ENCODE measurements around the gene RAMP2.
A peak's percentile ranks its signal among the peaks of the same experiment; 100 is the strongest.
"Not testable (repeated sequence)": the region's sequence is repeated elsewhere in the genome, so short reads cannot be mapped to it uniquely, and the experiment has no call there.

RAMP2 gene

DNA sequence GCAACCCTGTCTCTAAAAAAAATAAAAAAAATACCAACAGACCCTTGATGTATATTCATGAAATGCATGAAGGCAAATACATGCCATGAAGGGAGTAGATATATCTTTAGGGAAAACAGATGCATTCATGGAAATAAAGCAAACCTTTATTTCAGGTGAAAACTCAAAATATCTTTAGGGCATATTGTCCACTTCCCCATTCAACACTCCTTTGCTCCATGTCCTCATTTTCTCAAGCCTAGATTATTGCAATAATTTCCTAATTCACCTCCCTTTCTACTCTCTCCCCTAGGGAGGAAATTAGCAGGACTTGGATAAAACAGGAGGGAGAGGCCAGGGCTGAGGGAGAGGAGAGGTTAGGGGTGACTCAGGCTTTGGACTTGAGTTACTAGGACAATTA, 6.5 kb downstream of the RAMP2 start:
- DNase-seq (ENCODE audit: low spot score) = no peak
- in situ Hi-C loops (cut with MboI; ENCODE audit: low pct_unique_long_range_greater_than_20kb, low sequenced_read_pairs, unreplicated experiment) = loop anchor here (10.0 kb wide), 1 partner anchor 193 kb away; the partner anchor contains the start of gene PSMC3IP
- TF ChIP-seq, protein P1, sequence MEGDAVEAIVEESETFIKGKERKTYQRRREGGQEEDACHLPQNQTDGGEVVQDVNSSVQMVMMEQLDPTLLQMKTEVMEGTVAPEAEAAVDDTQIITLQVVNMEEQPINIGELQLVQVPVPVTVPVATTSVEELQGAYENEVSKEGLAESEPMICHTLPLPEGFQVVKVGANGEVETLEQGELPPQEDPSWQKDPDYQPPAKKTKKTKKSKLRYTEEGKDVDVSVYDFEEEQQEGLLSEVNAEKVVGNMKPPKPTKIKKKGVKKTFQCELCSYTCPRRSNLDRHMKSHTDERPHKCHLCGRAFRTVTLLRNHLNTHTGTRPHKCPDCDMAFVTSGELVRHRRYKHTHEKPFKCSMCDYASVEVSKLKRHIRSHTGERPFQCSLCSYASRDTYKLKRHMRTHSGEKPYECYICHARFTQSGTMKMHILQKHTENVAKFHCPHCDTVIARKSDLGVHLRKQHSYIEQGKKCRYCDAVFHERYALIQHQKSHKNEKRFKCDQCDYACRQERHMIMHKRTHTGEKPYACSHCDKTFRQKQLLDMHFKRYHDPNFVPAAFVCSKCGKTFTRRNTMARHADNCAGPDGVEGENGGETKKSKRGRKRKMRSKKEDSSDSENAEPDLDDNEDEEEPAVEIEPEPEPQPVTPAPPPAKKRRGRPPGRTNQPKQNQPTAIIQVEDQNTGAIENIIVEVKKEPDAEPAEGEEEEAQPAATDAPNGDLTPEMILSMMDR (IDR thresholded peaks at IDR 0.05; ENCODE audit: extremely low read depth, insufficient read depth, missing control alignments) = no peak

DNA sequence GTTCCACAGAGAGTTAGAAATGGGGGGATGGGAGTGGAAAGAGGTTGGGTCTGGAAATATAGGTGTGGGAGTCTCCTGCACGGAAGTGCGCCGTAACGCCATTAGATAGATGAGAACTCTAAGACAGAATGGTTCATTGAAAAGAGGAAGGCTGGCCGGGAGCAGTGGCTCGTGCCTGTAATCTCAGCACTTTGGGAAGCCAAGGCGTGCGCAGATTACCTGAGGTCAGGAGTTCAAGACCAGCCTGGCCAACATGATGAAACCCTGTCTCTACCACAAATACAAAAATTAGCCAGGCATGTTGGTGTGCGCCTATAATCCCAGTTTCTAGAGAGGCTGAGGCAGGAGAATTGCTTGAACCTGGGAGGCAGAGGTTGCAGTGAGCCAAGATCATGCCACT, 7.0 kb downstream of the RAMP2 start:
- in situ Hi-C loops (cut with MboI; ENCODE audit: low pct_unique_long_range_greater_than_20kb, low sequenced_read_pairs, unreplicated experiment) = loop anchor here (10.0 kb wide), 1 partner anchor 193 kb away; the partner anchor contains the start of gene PSMC3IP
- DNase-seq (ENCODE audit: low spot score) = not testable (repeated sequence)

DNA sequence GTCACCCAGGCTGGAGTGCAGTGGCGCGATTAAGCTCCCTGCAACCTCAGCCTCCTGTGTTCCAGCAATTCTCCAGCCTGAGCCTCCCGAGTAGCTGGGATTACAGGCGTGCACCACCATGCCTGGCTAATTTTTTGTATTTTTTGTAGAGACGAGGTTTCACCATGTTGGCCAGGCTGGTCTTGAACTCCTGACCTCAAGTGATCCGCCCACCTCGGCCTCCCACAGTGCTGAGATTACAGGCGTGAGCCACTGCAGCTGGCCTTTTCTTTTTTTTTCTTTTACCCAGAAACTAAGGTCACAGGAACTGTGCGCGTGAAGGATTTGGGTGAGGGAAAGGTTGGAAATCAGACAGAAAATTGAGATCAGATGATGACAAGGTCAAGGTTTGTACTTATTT, 8.9 kb downstream of the RAMP2 start:
- in situ Hi-C loops (cut with MboI; ENCODE audit: low pct_unique_long_range_greater_than_20kb, low sequenced_read_pairs, unreplicated experiment) = loop anchor here (10.0 kb wide), 1 partner anchor 195 kb away; the partner anchor contains the start of gene PSMC3IP
- not testable (repeated sequence) for DNase-seq (ENCODE audit: low spot score)

DNA sequence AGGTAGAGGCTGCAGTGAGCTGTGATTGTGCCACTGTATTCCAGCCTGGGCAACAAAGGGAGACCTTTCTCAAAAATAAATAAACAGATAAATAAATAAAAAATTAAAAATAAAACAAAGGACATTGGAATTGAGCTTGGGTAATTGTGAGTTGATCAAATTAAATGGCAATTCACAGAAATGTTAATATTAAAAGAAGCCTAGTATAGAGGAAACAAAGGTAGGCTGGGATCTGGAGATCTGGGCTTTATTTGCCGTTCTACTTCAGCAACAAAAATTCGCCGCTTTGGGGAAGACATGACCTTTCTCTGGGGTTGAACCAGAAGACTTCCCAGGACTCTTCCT, 11.9 kb downstream of the RAMP2 start:
- in situ Hi-C loops (cut with MboI; ENCODE audit: low pct_unique_long_range_greater_than_20kb, low sequenced_read_pairs, unreplicated experiment) = no loop called here
- no peak for DNase-seq (ENCODE audit: low spot score)
- TF ChIP-seq, protein P1 (IDR thresholded peaks at IDR 0.05; ENCODE audit: extremely low read depth, insufficient read depth, missing control alignments) = no peak

DNA sequence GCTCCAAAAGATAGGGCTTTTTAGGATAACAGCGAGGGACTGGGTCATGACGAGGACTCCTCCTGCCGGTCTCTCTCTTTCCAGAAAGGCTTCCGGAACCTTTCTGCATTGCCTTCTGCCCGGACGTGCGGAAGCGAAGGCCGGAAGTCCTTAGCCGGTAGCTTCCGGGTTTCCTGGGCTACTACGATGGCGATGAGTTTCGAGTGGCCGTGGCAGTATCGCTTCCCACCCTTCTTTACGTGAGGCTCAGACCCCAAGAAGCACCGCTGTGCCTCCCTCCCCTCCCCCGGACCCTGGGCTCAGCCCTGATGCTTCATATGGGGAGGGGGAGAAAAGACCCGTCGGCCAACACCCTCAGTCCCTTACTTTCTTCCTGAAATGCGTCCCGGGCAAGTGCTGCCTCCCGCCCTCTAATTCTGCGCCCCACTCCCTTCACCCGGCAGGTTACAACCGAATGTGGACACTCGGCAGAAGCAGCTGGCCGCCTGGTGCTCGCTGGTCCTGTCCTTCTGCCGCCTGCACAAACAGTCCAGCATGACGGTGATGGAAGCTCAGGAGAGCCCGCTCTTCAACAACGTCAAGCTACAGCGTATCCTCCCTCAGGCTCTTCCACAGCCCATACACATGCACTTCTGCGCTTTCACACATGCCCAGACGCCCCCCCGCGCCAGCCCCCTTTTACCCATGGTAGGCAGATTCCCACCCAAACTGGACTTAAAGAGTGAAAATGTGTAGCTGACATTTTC, 12.4 kb downstream of the RAMP2 start, which contains the start of gene VPS25:
Gene VPS25, plus strand, starts transcription at position 160 of the 746 bp plus-strand sequence. Its CDS starts 27 bp downstream, at position 187.
- peak; percentile 89 for DNase-seq (ENCODE audit: low spot score)
- in situ Hi-C loops (cut with MboI; ENCODE audit: low pct_unique_long_range_greater_than_20kb, low sequenced_read_pairs, unreplicated experiment) = no loop called here
- TF ChIP-seq, protein P1 (IDR thresholded peaks at IDR 0.05; ENCODE audit: extremely low read depth, insufficient read depth, missing control alignments) = no peak

DNA sequence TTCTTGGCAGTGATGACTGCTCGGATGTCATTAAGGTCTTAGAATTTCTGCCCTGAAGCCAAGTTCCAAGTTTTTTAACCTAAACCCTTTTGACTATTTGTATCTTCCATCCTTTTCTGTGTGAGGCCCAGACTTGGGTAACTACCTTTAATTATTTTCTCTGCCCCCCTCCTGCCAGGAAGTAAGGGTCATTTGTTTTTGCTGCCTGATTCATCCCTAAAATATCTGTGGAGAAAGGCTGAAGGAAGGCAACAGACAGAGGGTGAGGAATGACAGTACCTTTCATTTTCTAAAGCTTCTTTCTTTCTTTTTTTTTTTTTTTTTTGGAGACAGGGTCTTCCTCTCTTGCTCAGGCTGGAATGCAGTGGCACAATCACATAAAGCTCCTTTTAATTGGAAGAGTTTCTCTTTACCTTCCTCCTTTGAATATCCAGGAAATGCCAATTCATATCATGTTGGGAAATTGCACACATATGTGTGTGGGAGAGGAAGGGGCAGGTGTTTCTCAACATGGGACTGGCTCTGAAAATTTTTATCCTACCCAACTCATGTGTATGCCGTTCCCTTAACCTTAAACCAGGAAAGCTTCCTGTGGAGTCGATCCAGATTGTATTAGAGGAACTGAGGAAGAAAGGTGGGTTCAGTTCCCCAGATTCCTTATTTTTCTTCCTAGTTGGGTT, 13.2 kb downstream of the RAMP2 start:
- in situ Hi-C loops (cut with MboI; ENCODE audit: low pct_unique_long_range_greater_than_20kb, low sequenced_read_pairs, unreplicated experiment) = no loop called here
- DNase-seq (ENCODE audit: low spot score) = no peak
- TF ChIP-seq, protein P1 (IDR thresholded peaks at IDR 0.05; ENCODE audit: extremely low read depth, insufficient read depth, missing control alignments) = no peak

DNA sequence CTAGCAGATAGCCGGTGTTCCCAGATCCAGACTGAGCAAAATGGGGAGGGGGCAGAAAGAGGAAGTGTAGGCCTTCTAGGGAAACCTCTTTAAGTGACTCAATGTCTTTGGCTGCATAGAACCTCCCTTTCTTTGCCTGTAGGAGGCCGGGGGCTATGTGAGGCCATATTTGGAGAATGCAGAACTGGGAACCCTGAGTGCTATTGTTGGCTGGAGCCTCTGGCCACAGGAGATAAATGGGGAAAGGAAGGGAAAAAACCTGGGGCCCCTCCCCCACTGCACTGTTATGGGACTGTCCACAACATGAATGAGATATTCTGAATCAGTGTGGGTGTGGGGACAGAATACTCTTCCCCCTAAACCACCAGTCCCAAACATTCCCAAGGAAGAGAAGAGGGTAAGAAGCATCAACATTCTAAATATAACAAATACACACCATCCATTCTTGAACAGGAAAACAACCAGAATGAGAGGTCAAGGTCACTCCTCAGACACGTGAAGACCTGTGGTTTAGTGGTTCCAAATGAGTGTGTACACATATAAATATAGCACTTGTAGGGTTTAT, 14.6 kb downstream of the RAMP2 start:
- peak; percentile 62 for DNase-seq (ENCODE audit: low spot score)
- in situ Hi-C loops (cut with MboI; ENCODE audit: low pct_unique_long_range_greater_than_20kb, low sequenced_read_pairs, unreplicated experiment) = no loop called here
- TF ChIP-seq, protein P1 (IDR thresholded peaks at IDR 0.05; ENCODE audit: extremely low read depth, insufficient read depth, missing control alignments) = peak; percentile 9
